Colonic mucosa (tissue), 4 donors: ENCODE measurements around the gene ATP6V1F. TPM values are rescaled to one million over a fixed set of nuclear protein-coding genes. Genes with fewer than 3 reads are reported as not detected.

ENCODE experiments used
- DNase-seq: peaks from one replicate; pipeline ENCODE4 v3.0.0-alpha.2; 2020
- H3K27ac ChIP-seq: fragments of 200-600 bp; one replicate; pipeline ENCODE4 v1.8.0; 2021
- H3K27me3 ChIP-seq: fragments of 200-600 bp; one replicate; pipeline ENCODE4 v1.8.0; 2021
- H3K36me3 ChIP-seq: fragments of 200-600 bp; one replicate; pipeline ENCODE4 v1.8.0; 2021
- H3K4me1 ChIP-seq: fragments of 200-600 bp; one replicate; pipeline ENCODE4 v1.8.0; 2021; ENCODE audit warnings: mild to moderate bottlenecking
- H3K4me3 ChIP-seq: fragments of 200-600 bp; one replicate; pipeline ENCODE4 v1.8.0; 2021
- H3K9ac ChIP-seq, 2 donors: one replicate each; pipeline ENCODE4 v1.7.0; 2013; ENCODE audit warnings: control low read depth in 2 of 2, low read depth in 2 of 2, low read length in 2 of 2
- H3K9me3 ChIP-seq: fragments of 200-600 bp; one replicate; pipeline ENCODE4 v1.8.0; 2021
- intact Hi-C: fragments of 100-400 bp; cut with DNase I; formaldehyde crosslinking; loops from one replicate; pipeline ENCODE4 v1.14.1; 2022
- total RNA-seq, 2 donors: library from RNA; stranded (reverse); fragmentation: NEBNext Ultra II Directional in 1 of 2; extraction: Animal tissue kit (Norgen Biotek cat#: 25700) in 1 of 2; gene quantifications; one replicate each; pipeline ENCODE4 v1.2.1, GENCODE V29; 2021
- TF ChIP-seq, protein P1 (sequence below): fragments of 200-600 bp; IDR thresholded peaks from one replicate; pipeline ENCODE4 v1.8.0; 2022; ENCODE audit warnings: antibody characterized with exemption, mild to moderate bottlenecking
- donor health status: healthy.
- donor health status: DM: no; HTN: no; CAD: no.
- donor health status: DM: no; HTN: no; CAD: no.

The ATP6V1F gene
- total RNA-seq, 2 donors from 2014 or later, result 94.4 to 105 TPM

DNA sequence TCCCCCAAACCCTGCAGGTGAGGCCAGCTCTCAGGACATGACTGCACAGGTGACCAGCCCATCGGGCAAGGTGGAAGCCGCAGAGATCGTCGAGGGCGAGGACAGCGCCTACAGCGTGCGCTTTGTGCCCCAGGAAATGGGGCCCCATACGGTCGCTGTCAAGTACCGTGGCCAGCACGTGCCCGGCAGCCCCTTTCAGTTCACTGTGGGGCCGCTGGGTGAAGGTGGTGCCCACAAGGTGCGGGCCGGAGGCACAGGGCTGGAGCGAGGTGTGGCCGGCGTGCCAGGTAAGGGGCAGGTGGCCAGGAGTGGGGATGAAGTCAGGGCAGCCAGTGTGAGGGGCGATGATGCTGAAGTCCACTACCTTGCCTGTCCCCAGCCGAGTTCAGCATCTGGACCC is 8.3 kb upstream of the ATP6V1F start:
- no peak overlapping the region for H3K4me3 ChIP-seq
- no peak overlapping the region for H3K27ac ChIP-seq
- no peaks in the 10 kb centered on the region for H3K36me3 ChIP-seq
- intact Hi-C loops, result no loop called here
- TF ChIP-seq, protein P1, sequence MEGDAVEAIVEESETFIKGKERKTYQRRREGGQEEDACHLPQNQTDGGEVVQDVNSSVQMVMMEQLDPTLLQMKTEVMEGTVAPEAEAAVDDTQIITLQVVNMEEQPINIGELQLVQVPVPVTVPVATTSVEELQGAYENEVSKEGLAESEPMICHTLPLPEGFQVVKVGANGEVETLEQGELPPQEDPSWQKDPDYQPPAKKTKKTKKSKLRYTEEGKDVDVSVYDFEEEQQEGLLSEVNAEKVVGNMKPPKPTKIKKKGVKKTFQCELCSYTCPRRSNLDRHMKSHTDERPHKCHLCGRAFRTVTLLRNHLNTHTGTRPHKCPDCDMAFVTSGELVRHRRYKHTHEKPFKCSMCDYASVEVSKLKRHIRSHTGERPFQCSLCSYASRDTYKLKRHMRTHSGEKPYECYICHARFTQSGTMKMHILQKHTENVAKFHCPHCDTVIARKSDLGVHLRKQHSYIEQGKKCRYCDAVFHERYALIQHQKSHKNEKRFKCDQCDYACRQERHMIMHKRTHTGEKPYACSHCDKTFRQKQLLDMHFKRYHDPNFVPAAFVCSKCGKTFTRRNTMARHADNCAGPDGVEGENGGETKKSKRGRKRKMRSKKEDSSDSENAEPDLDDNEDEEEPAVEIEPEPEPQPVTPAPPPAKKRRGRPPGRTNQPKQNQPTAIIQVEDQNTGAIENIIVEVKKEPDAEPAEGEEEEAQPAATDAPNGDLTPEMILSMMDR, result no peak
- H3K9me3 ChIP-seq, result no peaks in the 10 kb centered on the region
- H3K9ac ChIP-seq, result no peak overlapping the region
- H3K27me3 ChIP-seq, result no peaks in the 10 kb centered on the region
- no peaks in the 10 kb centered on the region for H3K4me1 ChIP-seq
- DNase-seq, result no peak

GRCh38 chr7:128855559-128855958 is 7.1 kb upstream of the ATP6V1F start:
- intact Hi-C loops, result no loop called here
- Histone ChIP-seq H3K36me3 (no peaks in the 10 kb centered on the region), H3K9ac (no peak overlapping the region), H3K9me3 (no peaks in the 10 kb centered on the region), H3K27ac (no peak overlapping the region), H3K27me3 (no peaks in the 10 kb centered on the region), H3K4me3 (no peak overlapping the region), H3K4me1 (no peaks in the 10 kb centered on the region)
- TF ChIP-seq, protein P1, result no peak
- no peak for DNase-seq

- TF ChIP-seq, protein P1, result no peak
- Histone ChIP-seq H3K4me3 (no peak overlapping the region), H3K27ac (no peak overlapping the region), H3K36me3 (no peaks in the 10 kb centered on the region), H3K27me3 (no peaks in the 10 kb centered on the region), H3K4me1 (no peaks in the 10 kb centered on the region), H3K9me3 (no peaks in the 10 kb centered on the region), H3K9ac (no peak overlapping the region)
- intact Hi-C loops, result no loop called here
- no peak for DNase-seq
Observed at GRCh38 chr7:128856001-128856718, 6.5 kb upstream of the ATP6V1F start.

GRCh38 chr7:128858380-128859231 is 4.0 kb upstream of the ATP6V1F start:
- Histone ChIP-seq H3K27me3 (no peaks in the 10 kb centered on the region), H3K36me3 (no peaks in the 10 kb centered on the region), H3K4me1 (peaks cover 2% of the 10 kb centered on the region), H3K9me3 (no peaks in the 10 kb centered on the region), H3K4me3 (no peak overlapping the region), H3K9ac (no peak overlapping the region), H3K27ac (no peak overlapping the region)
- DNase-seq, result no peak
- intact Hi-C loops, result no loop called here
- TF ChIP-seq, protein P1, result no peak

DNA sequence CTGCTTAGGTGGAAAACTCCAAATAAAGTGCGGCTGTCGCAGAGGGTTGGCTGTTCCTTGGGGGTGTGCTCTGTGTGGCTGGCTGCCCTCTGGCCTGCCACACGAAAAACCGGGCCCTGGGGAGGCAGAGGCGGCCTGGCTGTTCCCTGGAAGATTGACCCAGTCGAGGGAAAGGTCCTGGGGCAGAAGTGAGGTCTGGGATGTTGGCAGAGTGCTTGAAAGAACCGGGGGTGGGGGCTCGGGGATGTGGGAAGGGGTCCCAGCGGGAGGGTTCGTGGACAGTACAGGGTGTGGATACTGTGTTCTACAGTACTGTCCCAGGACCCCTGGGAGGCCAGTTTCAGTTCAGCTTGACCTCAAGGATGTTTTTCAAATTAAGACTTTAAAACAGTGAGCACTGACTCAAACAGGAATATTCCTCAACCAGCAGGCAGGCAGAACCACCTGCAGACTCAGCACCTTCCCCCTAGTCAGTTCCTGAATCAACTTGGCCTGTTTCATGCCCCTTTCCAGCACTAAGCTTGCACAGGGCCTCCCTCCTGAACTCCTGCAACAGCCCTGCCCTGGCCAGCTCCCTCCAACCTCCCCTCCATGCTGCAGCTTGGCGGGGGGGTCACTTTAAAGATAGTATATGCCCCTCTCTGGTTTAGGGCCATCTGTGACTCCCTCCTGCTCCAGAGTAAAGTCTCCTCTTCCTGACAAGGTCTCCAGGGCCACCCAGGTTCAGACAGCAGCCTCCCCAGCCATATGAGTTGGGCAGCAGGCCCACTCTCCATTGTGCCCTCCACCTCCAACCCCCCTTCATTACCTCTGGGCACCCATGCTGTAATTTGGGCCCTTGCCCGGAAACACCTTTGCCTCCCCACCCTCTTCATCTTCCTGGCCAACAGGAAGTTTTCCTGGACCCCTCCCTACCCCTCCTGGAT is 3.2 kb upstream of the ATP6V1F start:
- no peak for DNase-seq
- H3K9ac ChIP-seq, result no peak overlapping the region
- no peaks in the 10 kb centered on the region for H3K27me3 ChIP-seq
- peaks cover 8% of the 10 kb centered on the region for H3K4me1 ChIP-seq
- intact Hi-C loops, result no loop called here
- H3K27ac ChIP-seq, result no peak overlapping the region
- no peak overlapping the region for H3K4me3 ChIP-seq
- TF ChIP-seq, protein P1, result no peak
- no peaks in the 10 kb centered on the region for H3K36me3 ChIP-seq
- no peaks in the 10 kb centered on the region for H3K9me3 ChIP-seq
